GM19395 (cell line): ENCODE results near the gene SFMBT2.

Experiments used
- ATAC-seq: cut with Tn5 transposase; IDR thresholded peaks from one replicate; pipeline ENCODE4 v1.9.1; 2021; ENCODE audit warnings: mild to moderate bottlenecking, moderate library complexity; ENCODE audit not compliant: unreplicated experiment

The SFMBT2 gene

DNA sequence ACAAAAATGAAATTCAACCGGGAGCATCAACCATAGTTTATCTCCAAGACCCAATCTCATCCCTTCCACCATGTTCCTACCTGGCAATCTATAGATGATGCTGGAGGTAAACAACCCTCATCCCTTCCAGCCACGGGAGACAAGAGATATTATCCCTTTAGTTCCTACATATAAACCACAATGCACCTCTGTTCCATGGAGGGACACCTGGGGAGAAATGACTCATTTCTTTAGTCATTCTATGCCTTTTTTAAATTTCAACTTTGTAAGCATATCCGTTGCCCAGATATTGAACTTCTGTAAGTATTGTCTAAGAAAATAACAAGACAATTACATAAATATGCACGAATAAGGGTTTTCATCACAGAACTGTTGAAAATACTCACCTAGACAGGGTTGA, 15.5 kb upstream of the SFMBT2 start:
- ATAC-seq = no peak

- ATAC-seq = no peak
Observed at GRCh38 chr10:7425691-7426090, 14.9 kb upstream of the SFMBT2 start.

DNA sequence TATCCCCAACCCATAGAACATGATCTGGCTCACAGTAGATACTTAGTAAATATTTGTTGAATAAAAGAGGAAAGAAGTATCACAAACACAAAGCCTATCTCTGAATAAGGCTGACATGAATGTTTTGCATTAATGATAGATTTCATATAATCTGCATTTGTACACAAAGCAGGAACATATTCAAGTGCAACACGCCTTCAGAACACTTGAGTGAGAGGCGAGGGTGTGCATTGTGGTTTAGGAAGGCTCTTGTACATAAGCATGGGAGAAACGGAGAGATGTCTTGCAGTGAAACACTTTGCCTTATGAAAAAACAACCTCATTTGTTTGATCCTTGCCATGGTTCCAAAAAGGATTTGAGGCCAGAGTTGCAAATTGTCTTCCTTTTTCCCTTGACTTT, 14.1 kb upstream of the SFMBT2 start:
- no peak for ATAC-seq

GRCh38 chr10:7424315-7424714, 13.5 kb upstream of the SFMBT2 start:
- no peak for ATAC-seq

DNA sequence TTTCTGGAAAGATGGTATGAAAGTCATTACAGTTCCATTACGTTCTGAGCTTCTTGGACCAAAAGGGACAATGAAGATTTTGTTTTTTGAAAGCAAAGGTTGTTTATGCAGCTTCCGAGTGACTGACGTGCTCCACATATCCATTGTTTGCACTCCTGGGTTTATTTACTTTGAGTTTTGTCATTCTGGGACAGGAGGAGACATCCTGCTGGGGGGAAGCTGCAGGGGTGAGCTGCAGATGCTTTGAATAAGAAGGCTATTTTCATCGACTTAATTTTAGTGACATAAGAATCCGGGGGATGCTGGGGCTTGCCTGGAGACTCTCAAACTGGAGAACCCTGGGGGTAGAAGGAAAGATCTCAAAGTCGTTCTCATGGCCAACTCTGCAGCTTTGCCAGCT, 12.7 kb upstream of the SFMBT2 start:
- no peak for ATAC-seq

DNA sequence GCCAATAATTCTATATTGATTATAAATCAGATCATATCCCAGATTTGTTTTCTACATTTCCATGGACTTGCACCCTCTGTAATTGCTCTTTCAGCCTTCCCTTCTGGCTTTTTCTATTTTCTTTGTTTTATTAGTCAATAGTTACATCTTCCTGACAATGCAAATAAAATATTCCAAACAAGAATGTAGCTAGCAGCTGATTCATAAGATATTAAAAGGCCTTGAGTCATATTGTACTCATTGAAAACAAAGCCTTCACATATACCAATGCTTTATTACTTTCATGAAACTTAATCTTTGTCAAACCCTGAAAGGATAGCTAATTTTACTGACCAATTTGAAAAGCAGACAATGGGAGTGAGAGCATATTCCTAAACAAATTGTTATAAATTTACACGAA, 10.7 kb upstream of the SFMBT2 start:
- ATAC-seq = no peak

- ATAC-seq = no peak
Observed at GRCh38 chr10:7419998-7420397, 9.2 kb upstream of the SFMBT2 start.

DNA sequence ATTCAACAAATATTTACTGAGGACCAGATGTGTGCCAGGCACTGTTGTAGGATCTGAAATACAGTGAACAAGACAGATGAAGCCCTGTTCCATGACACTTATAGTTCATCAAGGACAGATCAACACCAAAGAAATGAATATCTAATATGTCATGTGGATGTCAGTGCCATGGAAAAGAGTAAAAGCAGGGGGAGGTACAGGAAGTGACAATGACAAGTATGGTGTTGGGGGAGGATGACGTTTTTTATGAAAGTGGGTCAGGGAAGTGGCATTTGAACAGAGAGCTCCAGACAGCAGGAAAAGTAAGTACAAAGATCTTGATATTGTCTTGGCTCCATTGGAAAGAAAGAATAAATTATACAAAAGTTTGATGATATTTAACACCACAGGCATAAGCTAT, 7.0 kb upstream of the SFMBT2 start:
- no peak for ATAC-seq

- no peak for ATAC-seq
Observed at GRCh38 chr10:7417103-7417623, 6.3 kb upstream of the SFMBT2 start.

DNA sequence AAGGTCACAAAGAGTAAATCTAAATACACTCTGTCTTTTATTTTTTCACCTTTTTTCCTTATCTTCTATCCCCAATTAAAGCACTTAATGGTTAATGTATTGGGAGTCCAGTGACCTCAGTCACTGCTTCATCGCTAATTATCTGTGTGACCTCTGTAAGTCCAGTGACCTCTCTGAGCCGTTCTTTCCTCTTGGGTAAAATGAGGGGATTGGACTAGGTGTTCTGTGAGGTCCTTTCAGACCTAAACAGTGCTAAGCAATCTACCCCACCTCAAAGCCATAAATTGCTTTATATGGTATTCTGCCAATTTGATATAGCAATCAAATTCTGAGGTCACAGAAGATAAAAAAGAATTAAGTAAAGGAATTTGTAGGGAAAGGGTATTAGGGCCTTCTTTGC, 3.9 kb upstream of the SFMBT2 start:
- no peak for ATAC-seq

DNA sequence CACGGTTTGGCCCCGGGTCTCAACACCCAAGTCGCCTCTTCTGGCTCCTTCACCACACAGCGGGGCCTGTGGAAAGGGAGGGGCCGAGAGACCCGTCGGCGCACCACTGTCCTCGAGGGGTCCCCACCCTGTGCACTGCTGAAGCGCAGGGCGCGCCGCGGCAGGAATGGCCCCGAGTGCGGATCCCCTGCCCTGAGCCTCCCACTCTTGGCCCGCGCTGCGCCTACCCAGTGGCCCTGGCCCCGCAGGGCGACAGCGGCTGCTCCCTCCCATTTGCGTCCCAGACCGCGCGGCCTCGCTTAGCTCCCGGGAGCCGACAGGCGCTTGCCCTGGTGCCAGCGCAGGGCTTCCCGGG, 2.1 kb upstream of the SFMBT2 start:
- no peak for ATAC-seq

- no peak for ATAC-seq
Observed at GRCh38 chr10:7412237-7412927, 1.5 kb upstream of the SFMBT2 start.

- no peak for ATAC-seq
Observed at GRCh38 chr10:7411671-7412128, 866 bp upstream of the SFMBT2 start.

GRCh38 chr10:7410301-7410861, 453 bp downstream of the SFMBT2 start:
- no peak for ATAC-seq

- peak; percentile 9 for ATAC-seq
Observed at GRCh38 chr10:7409732-7410168, 1.1 kb downstream of the SFMBT2 start.

- ATAC-seq = peak; percentile 45
Observed at GRCh38 chr10:7409045-7409731, 1.6 kb downstream of the SFMBT2 start.

- ATAC-seq = no peak
Observed at GRCh38 chr10:7408291-7409044, 2.4 kb downstream of the SFMBT2 start.

GRCh38 chr10:7407368-7408290, 3.2 kb downstream of the SFMBT2 start:
- no peak for ATAC-seq

- ATAC-seq = no peak
Observed at GRCh38 chr10:7406712-7407333, 4.0 kb downstream of the SFMBT2 start.

GRCh38 chr10:7405637-7406036, 5.2 kb downstream of the SFMBT2 start:
- ATAC-seq = no peak
